GM23338 (cell line): ENCODE data around the gene RHOT1. TPM values are rescaled to one million over a fixed set of nuclear protein-coding genes. Genes with fewer than 3 reads are reported as not detected.

Source experiments
- ATAC-seq: fragments of 200-7000 bp; cut with Tn5 transposase; 3 replicates; pipeline ENCODE4 v1.9.1; 2020
- DNase-seq: peaks from one replicate; pipeline ENCODE4 v3.0.0-alpha.2; 2015; ENCODE audit warnings: low spot score
- H2AFZ ChIP-seq: fragments of 200-600 bp; sonication (generic); 2 replicates; pipeline ENCODE4 v1.8.0; 2016; ENCODE audit warnings: antibody characterized with exemption, mild to moderate bottlenecking, moderate library complexity
- H3F3A ChIP-seq: fragments of 200-600 bp; sonication (generic); replicated peaks from 2 replicates; pipeline ENCODE4 v1.8.0; 2017; ENCODE audit warnings: antibody characterized with exemption, mixed run types, low read depth
- H3K27ac ChIP-seq: fragments of 200-600 bp; sonication (generic); 2 replicates; pipeline ENCODE4 v1.6.1; 2016; ENCODE audit warnings: low read depth
- H3K27me3 ChIP-seq: fragments of 200-600 bp; sonication (generic); 2 replicates; pipeline ENCODE4 v1.8.0; 2016; ENCODE audit warnings: mild to moderate bottlenecking, mixed run types, moderate library complexity; ENCODE audit not compliant: insufficient read depth
- H3K36me3 ChIP-seq: fragments of 200-600 bp; sonication (generic); 2 replicates; pipeline ENCODE4 v1.8.0; 2016; ENCODE audit warnings: mild to moderate bottlenecking; ENCODE audit not compliant: insufficient read depth
- H3K4me1 ChIP-seq: fragments of 200-600 bp; sonication (generic); 2 replicates; pipeline ENCODE4 v1.8.0; 2016; ENCODE audit warnings: mild to moderate bottlenecking, moderate library complexity; ENCODE audit not compliant: insufficient read depth
- H3K4me2 ChIP-seq: fragments of 200-600 bp; sonication (generic); 2 replicates; pipeline ENCODE4 v1.7.1; 2017; ENCODE audit warnings: mixed run types
- H3K4me3 ChIP-seq: fragments of 200-600 bp; sonication (generic); 2 replicates; pipeline ENCODE4 v1.6.1; 2016; ENCODE audit warnings: mixed run types
- H3K79me2 ChIP-seq: fragments of 200-600 bp; sonication (generic); replicated peaks from 2 replicates; pipeline ENCODE4 v1.8.0; 2017; ENCODE audit warnings: mild to moderate bottlenecking; ENCODE audit not compliant: insufficient read depth
- H3K9me2 ChIP-seq: fragments of 200-600 bp; sonication (generic); 2 replicates; pipeline ENCODE4 v1.8.0; 2017; ENCODE audit not compliant: insufficient read depth
- H4K20me1 ChIP-seq: fragments of 200-600 bp; sonication (generic); replicated peaks from 2 replicates; pipeline ENCODE4 v1.8.0; 2017; ENCODE audit warnings: mild to moderate bottlenecking; ENCODE audit not compliant: insufficient read depth
- H3K27ac Mint-ChIP-seq: 2 replicates; pipeline ENCODE4 v1.8.0; 2020; ENCODE audit warnings: inconsistent platforms, mild to moderate bottlenecking, moderate library complexity, mixed read lengths
- H3K27me3 Mint-ChIP-seq: 3 replicates; pipeline ENCODE4 v1.8.0; 2022; ENCODE audit warnings: low read depth, mild to moderate bottlenecking, moderate library complexity, mixed read lengths, inconsistent platforms; ENCODE audit not compliant: insufficient read depth, poor library complexity
- H3K36me3 Mint-ChIP-seq: 3 replicates; pipeline ENCODE4 v1.8.0; 2021; ENCODE audit warnings: low read depth, mild to moderate bottlenecking, inconsistent platforms, moderate library complexity, mixed read lengths
- H3K4me1 Mint-ChIP-seq: 3 replicates; pipeline ENCODE4 v1.8.0; 2020; ENCODE audit warnings: mild to moderate bottlenecking, inconsistent platforms, mixed read lengths
- H3K4me3 Mint-ChIP-seq: 3 replicates; pipeline ENCODE4 v1.8.0; 2021; ENCODE audit warnings: moderate library complexity, mild to moderate bottlenecking, inconsistent platforms, mixed read lengths
- H3K9me3 Mint-ChIP-seq: 3 replicates; pipeline ENCODE4 v1.8.0; 2020; ENCODE audit warnings: moderate library complexity, mild to moderate bottlenecking, inconsistent platforms, mixed read lengths
- EZH2 ChIP-seq: fragments of 200-600 bp; sonication (generic); IDR thresholded peaks from one replicate; pipeline ENCODE4 v1.8.0; 2017; ENCODE audit warnings: antibody characterized with exemption, mild to moderate bottlenecking, low read depth; ENCODE audit not compliant: unreplicated experiment
- EZH2phosphoT487 ChIP-seq: fragments of 200-600 bp; sonication (generic); IDR thresholded peaks from one replicate; pipeline ENCODE4 v1.8.1; 2018; ENCODE audit warnings: antibody characterized with exemption; ENCODE audit not compliant: unreplicated experiment
- JUNB ChIP-seq: IDR thresholded peaks from one replicate; pipeline ENCODE4 v1.6.1; 2016; ENCODE audit warnings: antibody characterized with exemption; ENCODE audit not compliant: unreplicated experiment
- NANOG ChIP-seq: IDR thresholded peaks from 2 replicates; pipeline ENCODE4 v1.6.1; 2016; ENCODE audit warnings: antibody characterized with exemption, borderline replicate concordance
- POLR2AphosphoS5 ChIP-seq: IDR thresholded peaks from 2 replicates; pipeline ENCODE4 v1.6.1; 2016; ENCODE audit warnings: antibody characterized with exemption, low read depth
- ZNF114 ChIP-seq: fragments of 250-450 bp; sonication (Bioruptor Pico); IDR thresholded peaks from 2 replicates; pipeline ENCODE4 v1.5.0; 2020; ENCODE audit warnings: mild to moderate bottlenecking, moderate library complexity
- ZNF331 ChIP-seq: fragments of 250-450 bp; sonication (Bioruptor Pico); IDR thresholded peaks from 2 replicates; pipeline ENCODE4 v1.5.0; 2020; ENCODE audit warnings: low read depth, mild to moderate bottlenecking, moderate library complexity
- polyA plus RNA-seq: library from polyadenylated mRNA; unstranded; fragments of >200 nt; fragmentation: Nextera tagmentation; extraction: Ambion mirVana; gene quantifications from 2 replicates; pipeline ENCODE4 v1.2.1, GENCODE V29; 2016
- total RNA-seq: library from RNA; depleted of rRNA; stranded (reverse); fragments of >200 nt; shearing (Covaris generic); gene quantifications from 2 replicates; pipeline ENCODE4 v1.2.3, GENCODE V29; 2014
- TF ChIP-seq, protein P1 (sequence below): IDR thresholded peaks from one replicate; pipeline ENCODE4 v1.6.1; 2018; ENCODE audit warnings: antibody characterized with exemption; ENCODE audit not compliant: unreplicated experiment
- TF ChIP-seq, protein P2 (sequence below), 2 experiments: fragments of 200-600 bp in 1 of 2; sonication (generic) in 1 of 2; conservative IDR thresholded peaks; 2 replicates each; pipeline versions ENCODE4 v1.5.1 to v1.6.1; 2016 to 2017; ENCODE audit warnings: antibody characterized with exemption in 2 of 2, low read depth in 2 of 2, mild to moderate bottlenecking in 2 of 2, moderate library complexity in 1 of 2
- TF ChIP-seq, protein P3 (sequence below): IDR thresholded peaks from 2 replicates; pipeline ENCODE4 v1.6.1; 2016; ENCODE audit warnings: antibody characterized with exemption

The RHOT1 gene
- total and polyA plus RNA-seq, 2 experiments from 2014 or later, result 40.8 to 53.5 TPM

DNA sequence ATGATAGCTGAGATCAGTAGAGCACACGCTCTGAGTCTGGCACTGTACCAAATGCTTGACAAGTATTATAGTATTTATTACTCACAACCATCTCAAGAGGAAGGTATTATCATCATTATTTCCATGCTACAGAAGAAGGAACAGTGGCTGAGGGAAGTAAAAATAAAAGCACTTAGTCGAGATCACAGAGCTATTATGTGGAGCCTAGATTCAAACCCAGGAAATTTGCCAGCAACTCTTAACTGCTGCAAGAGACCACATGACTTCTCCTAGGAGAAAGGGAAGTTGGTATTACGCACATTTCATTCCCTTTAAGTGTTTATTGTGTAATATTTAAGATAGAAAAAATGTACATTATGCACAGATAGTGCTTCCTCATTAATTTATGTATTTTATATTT is 1.0 kb upstream of the RHOT1 start (continued):
- no peak for TF ChIP-seq NANOG
- no peak for TF ChIP-seq ZNF331 (CRISPR knock-in tag)
- no peak for TF ChIP-seq JUNB
- TF ChIP-seq, protein P1, sequence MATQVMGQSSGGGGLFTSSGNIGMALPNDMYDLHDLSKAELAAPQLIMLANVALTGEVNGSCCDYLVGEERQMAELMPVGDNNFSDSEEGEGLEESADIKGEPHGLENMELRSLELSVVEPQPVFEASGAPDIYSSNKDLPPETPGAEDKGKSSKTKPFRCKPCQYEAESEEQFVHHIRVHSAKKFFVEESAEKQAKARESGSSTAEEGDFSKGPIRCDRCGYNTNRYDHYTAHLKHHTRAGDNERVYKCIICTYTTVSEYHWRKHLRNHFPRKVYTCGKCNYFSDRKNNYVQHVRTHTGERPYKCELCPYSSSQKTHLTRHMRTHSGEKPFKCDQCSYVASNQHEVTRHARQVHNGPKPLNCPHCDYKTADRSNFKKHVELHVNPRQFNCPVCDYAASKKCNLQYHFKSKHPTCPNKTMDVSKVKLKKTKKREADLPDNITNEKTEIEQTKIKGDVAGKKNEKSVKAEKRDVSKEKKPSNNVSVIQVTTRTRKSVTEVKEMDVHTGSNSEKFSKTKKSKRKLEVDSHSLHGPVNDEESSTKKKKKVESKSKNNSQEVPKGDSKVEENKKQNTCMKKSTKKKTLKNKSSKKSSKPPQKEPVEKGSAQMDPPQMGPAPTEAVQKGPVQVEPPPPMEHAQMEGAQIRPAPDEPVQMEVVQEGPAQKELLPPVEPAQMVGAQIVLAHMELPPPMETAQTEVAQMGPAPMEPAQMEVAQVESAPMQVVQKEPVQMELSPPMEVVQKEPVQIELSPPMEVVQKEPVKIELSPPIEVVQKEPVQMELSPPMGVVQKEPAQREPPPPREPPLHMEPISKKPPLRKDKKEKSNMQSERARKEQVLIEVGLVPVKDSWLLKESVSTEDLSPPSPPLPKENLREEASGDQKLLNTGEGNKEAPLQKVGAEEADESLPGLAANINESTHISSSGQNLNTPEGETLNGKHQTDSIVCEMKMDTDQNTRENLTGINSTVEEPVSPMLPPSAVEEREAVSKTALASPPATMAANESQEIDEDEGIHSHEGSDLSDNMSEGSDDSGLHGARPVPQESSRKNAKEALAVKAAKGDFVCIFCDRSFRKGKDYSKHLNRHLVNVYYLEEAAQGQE, result no peak
- TF ChIP-seq, protein P2, sequence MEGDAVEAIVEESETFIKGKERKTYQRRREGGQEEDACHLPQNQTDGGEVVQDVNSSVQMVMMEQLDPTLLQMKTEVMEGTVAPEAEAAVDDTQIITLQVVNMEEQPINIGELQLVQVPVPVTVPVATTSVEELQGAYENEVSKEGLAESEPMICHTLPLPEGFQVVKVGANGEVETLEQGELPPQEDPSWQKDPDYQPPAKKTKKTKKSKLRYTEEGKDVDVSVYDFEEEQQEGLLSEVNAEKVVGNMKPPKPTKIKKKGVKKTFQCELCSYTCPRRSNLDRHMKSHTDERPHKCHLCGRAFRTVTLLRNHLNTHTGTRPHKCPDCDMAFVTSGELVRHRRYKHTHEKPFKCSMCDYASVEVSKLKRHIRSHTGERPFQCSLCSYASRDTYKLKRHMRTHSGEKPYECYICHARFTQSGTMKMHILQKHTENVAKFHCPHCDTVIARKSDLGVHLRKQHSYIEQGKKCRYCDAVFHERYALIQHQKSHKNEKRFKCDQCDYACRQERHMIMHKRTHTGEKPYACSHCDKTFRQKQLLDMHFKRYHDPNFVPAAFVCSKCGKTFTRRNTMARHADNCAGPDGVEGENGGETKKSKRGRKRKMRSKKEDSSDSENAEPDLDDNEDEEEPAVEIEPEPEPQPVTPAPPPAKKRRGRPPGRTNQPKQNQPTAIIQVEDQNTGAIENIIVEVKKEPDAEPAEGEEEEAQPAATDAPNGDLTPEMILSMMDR (conservative IDR thresholded peaks at IDR 0.05; ENCODE audit: low read depth in 2 of 2), result no peak
- TF ChIP-seq, protein P3, sequence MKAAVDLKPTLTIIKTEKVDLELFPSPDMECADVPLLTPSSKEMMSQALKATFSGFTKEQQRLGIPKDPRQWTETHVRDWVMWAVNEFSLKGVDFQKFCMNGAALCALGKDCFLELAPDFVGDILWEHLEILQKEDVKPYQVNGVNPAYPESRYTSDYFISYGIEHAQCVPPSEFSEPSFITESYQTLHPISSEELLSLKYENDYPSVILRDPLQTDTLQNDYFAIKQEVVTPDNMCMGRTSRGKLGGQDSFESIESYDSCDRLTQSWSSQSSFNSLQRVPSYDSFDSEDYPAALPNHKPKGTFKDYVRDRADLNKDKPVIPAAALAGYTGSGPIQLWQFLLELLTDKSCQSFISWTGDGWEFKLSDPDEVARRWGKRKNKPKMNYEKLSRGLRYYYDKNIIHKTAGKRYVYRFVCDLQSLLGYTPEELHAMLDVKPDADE, result no peak
- TF ChIP-seq EZH2phosphoT487, result no peak
- TF ChIP-seq EZH2, result no peak

DNA sequence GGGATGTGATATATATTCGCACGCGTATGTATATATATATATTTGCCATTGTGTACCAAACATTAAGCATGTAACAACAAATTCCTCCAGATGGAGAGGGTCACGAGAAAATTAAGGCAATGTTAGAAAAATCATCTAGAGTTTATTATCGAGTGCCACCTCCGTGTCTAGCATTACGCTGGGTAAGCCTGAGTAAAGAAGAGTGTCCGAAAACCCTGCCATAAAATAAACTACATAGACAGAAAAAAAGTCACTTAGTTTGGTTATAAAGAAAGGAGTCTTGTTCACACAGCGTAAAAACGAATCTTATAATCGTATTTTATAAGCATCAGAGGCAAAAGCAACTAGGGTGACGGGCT is 644 bp upstream of the RHOT1 start:
- peaks cover 13% of the 10 kb centered on the region for H3K27me3 Mint-ChIP-seq
- H3F3A ChIP-seq, result peaks cover 4% of the 10 kb centered on the region
- H3K27ac Mint-ChIP-seq, result peak overlapping the region; percentile 80; the same call in 1 of the 2 replicates
- peaks cover 23% of the 10 kb centered on the region for H3K4me1 Mint-ChIP-seq
- H3K27me3 ChIP-seq, result no peaks in the 10 kb centered on the region
- H3K36me3 ChIP-seq, result no peaks in the 10 kb centered on the region
- H3K36me3 Mint-ChIP-seq, result peaks cover 3% of the 10 kb centered on the region; the same call in 1 of the 3 replicates
- H3K4me1 ChIP-seq, result peaks cover 22% of the 10 kb centered on the region
- H3K4me3 Mint-ChIP-seq, result peak overlapping the region; percentile 82
- 0 out of 2 replicates have a peak, but pooled peaks cover 8% of the 10 kb centered on the region for H4K20me1 ChIP-seq
- peak overlapping the region; percentile 87 for H3K4me2 ChIP-seq
- H2AFZ ChIP-seq, result peak overlapping the region; percentile 86
- H3K9me3 Mint-ChIP-seq, result no peaks in the 10 kb centered on the region
- no peaks in the 10 kb centered on the region for H3K9me2 ChIP-seq
- peak overlapping the region; percentile 93 for H3K4me3 ChIP-seq
- peaks cover 30% of the 10 kb centered on the region for H3K79me2 ChIP-seq
- ATAC-seq (no peak), DNase-seq (no peak)
- peak overlapping the region; percentile 21; the same call in 1 of the 2 replicates for H3K27ac ChIP-seq
- TF ChIP-seq ZNF114 (CRISPR knock-in tag) (no peak), POLR2AphosphoS5 (no peak), NANOG (no peak), ZNF331 (CRISPR knock-in tag) (no peak), EZH2phosphoT487 (no peak)
- TF ChIP-seq, protein P2 (conservative IDR thresholded peaks at IDR 0.05; ENCODE audit: low read depth in 2 of 2), result no peak
- TF ChIP-seq, protein P3, result no peak
